SK-N-SH treated with all-trans-retinoic acid at 6 μM for 48 hours (cell line): Measurements from ENCODE around the gene CBFA2T3.

Source experiments
- ATAC-seq: fragments of 200-7000 bp; cut with Tn5 transposase; 3 replicates; pipeline ENCODE4 v1.9.1; 2020; ENCODE audit warnings: mild to moderate bottlenecking, moderate library complexity
- ARNTL ChIP-seq: fragments of 450-650 bp; formaldehyde crosslinking; IDR thresholded peaks from 2 replicates; pipeline ENCODE4 v1.5.0; 2020; ENCODE audit warnings: low read depth, mild to moderate bottlenecking, moderate library complexity, borderline replicate concordance
- BACH2 ChIP-seq: fragments of 250-450 bp; sonication (Bioruptor Pico); IDR thresholded peaks from 2 replicates; pipeline ENCODE4 v1.9.0; 2021; ENCODE audit warnings: mild to moderate bottlenecking, borderline replicate concordance
- CSDC2 ChIP-seq: fragments of 250-450 bp; sonication (Bioruptor Pico); IDR thresholded peaks from 2 replicates; pipeline ENCODE4 v1.5.0; 2020; ENCODE audit warnings: mild to moderate bottlenecking, moderate library complexity
- ESRRG ChIP-seq: fragments of 250-450 bp; sonication (Bioruptor Pico); IDR thresholded peaks from 2 replicates; pipeline ENCODE4 v1.6.1; 2021; ENCODE audit warnings: mild to moderate bottlenecking
- GLIS3 ChIP-seq: fragments of 250-450 bp; sonication (Bioruptor Pico); IDR thresholded peaks from 2 replicates; pipeline ENCODE4 v1.5.0; 2020; ENCODE audit warnings: mild to moderate bottlenecking, moderate library complexity
- ISL1 ChIP-seq: fragments of 250-450 bp; sonication (Bioruptor Pico); IDR thresholded peaks from 2 replicates; pipeline ENCODE4 v2.1.2; 2022; ENCODE audit warnings: mild to moderate bottlenecking, moderate library complexity
- OSR1 ChIP-seq: fragments of 250-450 bp; sonication (Bioruptor Pico); IDR thresholded peaks from 2 replicates; pipeline ENCODE4 v1.8.0; 2022; ENCODE audit warnings: moderate library complexity, mild to moderate bottlenecking, inconsistent platforms
- PPARA ChIP-seq: fragments of 250-450 bp; sonication (Bioruptor Pico); IDR thresholded peaks from 2 replicates; pipeline ENCODE4 v1.5.0; 2020; ENCODE audit warnings: mild to moderate bottlenecking, borderline replicate concordance
- SNAI2 ChIP-seq: fragments of 250-450 bp; sonication (Bioruptor Pico); IDR thresholded peaks from 2 replicates; pipeline ENCODE4 v1.5.0; 2020; ENCODE audit warnings: mild to moderate bottlenecking, moderate library complexity
- TCF4 ChIP-seq: fragments of 250-450 bp; sonication (Bioruptor Pico); IDR thresholded peaks from 2 replicates; pipeline ENCODE4 v1.8.0; 2021; ENCODE audit warnings: mild to moderate bottlenecking, moderate library complexity, borderline replicate concordance
- ZC3H10 ChIP-seq: fragments of 250-450 bp; sonication (Bioruptor Pico); IDR thresholded peaks from 2 replicates; pipeline ENCODE4 v1.5.1; 2021; ENCODE audit warnings: mild to moderate bottlenecking, moderate library complexity
- ZFP3 ChIP-seq: fragments of 250-450 bp; sonication (Bioruptor Pico); IDR thresholded peaks from 2 replicates; pipeline ENCODE4 v1.5.0; 2020; ENCODE audit warnings: mild to moderate bottlenecking, moderate library complexity
- ZFP30 ChIP-seq: fragments of 450-650 bp; formaldehyde crosslinking; IDR thresholded peaks from 2 replicates; pipeline ENCODE4 v1.5.0; 2022; ENCODE audit warnings: mild to moderate bottlenecking, moderate library complexity
- ZNF565 ChIP-seq: fragments of 450-650 bp; formaldehyde crosslinking; conservative IDR thresholded peaks from 2 replicates; pipeline ENCODE4 v1.5.0; 2020; ENCODE audit warnings: low read depth, mild to moderate bottlenecking, moderate library complexity
- ZNF70 ChIP-seq: fragments of 450-650 bp; formaldehyde crosslinking; IDR thresholded peaks from 2 replicates; pipeline ENCODE4 v1.5.0; 2020; ENCODE audit warnings: mild to moderate bottlenecking, moderate library complexity
- TF ChIP-seq, protein P1 (sequence below): fragments of 250-450 bp; sonication (Bioruptor Pico); IDR thresholded peaks from 2 replicates; pipeline ENCODE4 v1.5.1; 2021; ENCODE audit warnings: mild to moderate bottlenecking, moderate library complexity
- TF ChIP-seq, protein P2 (sequence below): fragments of 250-450 bp; sonication (Bioruptor Pico); IDR thresholded peaks from 2 replicates; pipeline ENCODE4 v1.5.0; 2020; ENCODE audit warnings: mild to moderate bottlenecking, moderate library complexity
- TF ChIP-seq, protein P3 (sequence below): fragments of 250-450 bp; sonication (Bioruptor Pico); IDR thresholded peaks from 2 replicates; pipeline ENCODE4 v1.5.1; 2020; ENCODE audit warnings: low read depth, mild to moderate bottlenecking, moderate library complexity
- TF ChIP-seq, protein P4 (sequence below): fragments of 250-450 bp; sonication (Bioruptor Pico); IDR thresholded peaks from 2 replicates; pipeline ENCODE4 v1.8.0; 2021; ENCODE audit warnings: low read depth, mild to moderate bottlenecking, moderate library complexity, borderline replicate concordance

CBFA2T3 gene

DNA sequence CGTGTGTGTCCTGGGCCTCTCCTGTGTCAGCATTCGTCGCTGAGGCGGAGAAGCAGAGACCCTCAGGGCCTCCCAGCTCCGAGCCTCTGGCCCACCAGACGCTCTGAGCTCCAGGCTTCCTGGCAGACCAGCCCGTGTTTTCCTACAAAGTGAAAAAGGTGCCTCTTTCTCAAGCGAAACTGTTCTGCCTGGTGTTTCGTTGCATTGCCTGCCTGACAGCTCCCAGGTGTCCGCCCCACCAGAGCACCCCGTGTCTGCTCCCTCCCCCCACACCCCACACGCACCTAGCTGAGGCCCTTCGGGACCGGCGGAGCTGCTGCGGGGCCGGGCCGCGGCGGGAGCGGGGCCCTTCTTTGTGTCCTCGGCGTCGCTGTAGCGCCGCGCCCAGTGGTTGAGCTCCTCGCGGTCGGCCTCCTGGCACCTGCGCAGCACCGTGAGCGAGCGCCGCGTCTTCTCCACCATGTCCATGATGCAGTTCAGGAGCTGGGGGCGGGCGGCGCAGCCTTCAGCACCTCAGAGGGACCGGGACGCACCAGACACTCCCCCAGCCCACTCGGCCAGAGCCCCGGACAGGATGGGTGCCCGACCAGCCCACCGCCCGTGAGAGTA is 95.9 kb downstream of the CBFA2T3 start:
- ATAC-seq: peak; percentile 38
- TF ChIP-seq CSDC2: no peak
- TF ChIP-seq, protein P1, sequence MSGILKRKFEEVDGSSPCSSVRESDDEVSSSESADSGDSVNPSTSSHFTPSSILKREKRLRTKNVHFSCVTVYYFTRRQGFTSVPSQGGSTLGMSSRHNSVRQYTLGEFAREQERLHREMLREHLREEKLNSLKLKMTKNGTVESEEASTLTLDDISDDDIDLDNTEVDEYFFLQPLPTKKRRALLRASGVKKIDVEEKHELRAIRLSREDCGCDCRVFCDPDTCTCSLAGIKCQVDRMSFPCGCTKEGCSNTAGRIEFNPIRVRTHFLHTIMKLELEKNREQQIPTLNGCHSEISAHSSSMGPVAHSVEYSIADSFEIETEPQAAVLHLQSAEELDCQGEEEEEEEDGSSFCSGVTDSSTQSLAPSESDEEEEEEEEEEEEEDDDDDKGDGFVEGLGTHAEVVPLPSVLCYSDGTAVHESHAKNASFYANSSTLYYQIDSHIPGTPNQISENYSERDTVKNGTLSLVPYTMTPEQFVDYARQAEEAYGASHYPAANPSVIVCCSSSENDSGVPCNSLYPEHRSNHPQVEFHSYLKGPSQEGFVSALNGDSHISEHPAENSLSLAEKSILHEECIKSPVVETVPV (CRISPR knock-in tag): no peak
- TF ChIP-seq, protein P2, sequence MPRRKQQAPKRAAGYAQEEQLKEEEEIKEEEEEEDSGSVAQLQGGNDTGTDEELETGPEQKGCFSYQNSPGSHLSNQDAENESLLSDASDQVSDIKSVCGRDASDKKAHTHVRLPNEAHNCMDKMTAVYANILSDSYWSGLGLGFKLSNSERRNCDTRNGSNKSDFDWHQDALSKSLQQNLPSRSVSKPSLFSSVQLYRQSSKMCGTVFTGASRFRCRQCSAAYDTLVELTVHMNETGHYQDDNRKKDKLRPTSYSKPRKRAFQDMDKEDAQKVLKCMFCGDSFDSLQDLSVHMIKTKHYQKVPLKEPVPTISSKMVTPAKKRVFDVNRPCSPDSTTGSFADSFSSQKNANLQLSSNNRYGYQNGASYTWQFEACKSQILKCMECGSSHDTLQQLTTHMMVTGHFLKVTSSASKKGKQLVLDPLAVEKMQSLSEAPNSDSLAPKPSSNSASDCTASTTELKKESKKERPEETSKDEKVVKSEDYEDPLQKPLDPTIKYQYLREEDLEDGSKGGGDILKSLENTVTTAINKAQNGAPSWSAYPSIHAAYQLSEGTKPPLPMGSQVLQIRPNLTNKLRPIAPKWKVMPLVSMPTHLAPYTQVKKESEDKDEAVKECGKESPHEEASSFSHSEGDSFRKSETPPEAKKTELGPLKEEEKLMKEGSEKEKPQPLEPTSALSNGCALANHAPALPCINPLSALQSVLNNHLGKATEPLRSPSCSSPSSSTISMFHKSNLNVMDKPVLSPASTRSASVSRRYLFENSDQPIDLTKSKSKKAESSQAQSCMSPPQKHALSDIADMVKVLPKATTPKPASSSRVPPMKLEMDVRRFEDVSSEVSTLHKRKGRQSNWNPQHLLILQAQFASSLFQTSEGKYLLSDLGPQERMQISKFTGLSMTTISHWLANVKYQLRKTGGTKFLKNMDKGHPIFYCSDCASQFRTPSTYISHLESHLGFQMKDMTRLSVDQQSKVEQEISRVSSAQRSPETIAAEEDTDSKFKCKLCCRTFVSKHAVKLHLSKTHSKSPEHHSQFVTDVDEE (CRISPR knock-in tag): no peak
- no peak for TF ChIP-seq ZNF565 (CRISPR knock-in tag)
- TF ChIP-seq ZC3H10 (CRISPR knock-in tag): no peak
- TF ChIP-seq SNAI2: no peak
- TF ChIP-seq GLIS3: no peak
- TF ChIP-seq PPARA (CRISPR knock-in tag): no peak
- no peak for TF ChIP-seq OSR1 (CRISPR knock-in tag)
- TF ChIP-seq, protein P3, sequence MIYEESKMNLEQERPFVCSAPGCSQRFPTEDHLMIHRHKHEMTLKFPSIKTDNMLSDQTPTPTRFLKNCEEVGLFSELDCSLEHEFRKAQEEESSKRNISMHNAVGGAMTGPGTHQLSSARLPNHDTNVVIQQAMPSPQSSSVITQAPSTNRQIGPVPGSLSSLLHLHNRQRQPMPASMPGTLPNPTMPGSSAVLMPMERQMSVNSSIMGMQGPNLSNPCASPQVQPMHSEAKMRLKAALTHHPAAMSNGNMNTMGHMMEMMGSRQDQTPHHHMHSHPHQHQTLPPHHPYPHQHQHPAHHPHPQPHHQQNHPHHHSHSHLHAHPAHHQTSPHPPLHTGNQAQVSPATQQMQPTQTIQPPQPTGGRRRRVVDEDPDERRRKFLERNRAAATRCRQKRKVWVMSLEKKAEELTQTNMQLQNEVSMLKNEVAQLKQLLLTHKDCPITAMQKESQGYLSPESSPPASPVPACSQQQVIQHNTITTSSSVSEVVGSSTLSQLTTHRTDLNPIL (CRISPR knock-in tag): no peak
- no peak for TF ChIP-seq ISL1 (CRISPR knock-in tag)

DNA sequence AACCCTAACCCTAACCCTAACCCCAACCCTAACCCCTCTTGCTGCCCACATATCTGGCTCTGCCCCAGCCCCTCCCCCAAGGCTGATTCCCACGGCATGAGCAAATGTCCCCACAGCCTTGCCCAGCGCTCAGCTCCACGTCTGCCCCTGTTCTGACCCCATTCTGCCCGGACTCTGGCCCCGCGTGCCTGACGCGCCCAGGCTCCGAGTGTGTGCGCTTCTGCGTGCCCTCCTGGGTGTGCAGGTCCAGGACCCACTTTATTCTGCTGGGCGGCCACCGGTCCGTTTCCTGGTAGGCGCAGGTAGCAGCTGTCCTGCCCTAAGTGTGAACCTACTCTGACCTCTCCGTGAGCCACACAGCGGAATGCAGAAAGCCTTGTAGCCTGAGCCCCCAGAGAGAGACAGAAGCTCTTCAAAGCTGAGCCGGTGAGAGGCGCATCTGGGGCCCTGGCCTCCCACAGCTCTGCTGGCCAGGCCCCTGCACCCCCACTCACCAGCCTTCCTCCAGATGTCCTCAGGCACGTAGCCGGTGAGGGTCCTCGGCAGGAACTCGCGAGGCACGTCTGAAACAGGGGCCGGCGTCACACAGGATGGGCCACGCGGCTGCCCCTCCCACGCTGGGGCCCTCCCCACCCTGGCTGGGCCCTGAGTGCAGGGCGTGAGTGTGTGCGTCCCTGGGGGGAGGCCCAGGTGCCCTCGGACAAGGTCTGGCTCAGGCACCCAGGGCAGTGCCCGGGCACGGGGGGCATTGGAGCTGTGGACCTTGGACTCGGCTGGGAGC is 96.6 kb downstream of the CBFA2T3 start:
- peak; percentile 6; the same call in 1 of the 3 replicates for ATAC-seq
- TF ChIP-seq ESRRG (CRISPR knock-in tag) (no peak), ZC3H10 (CRISPR knock-in tag) (no peak), ZNF565 (CRISPR knock-in tag) (no peak), ZFP30 (CRISPR knock-in tag) (no peak), BACH2 (no peak), SNAI2 (no peak), TCF4 (no peak), ZNF70 (no peak), PPARA (CRISPR knock-in tag) (no peak), ISL1 (CRISPR knock-in tag) (no peak), ZFP3 (CRISPR knock-in tag) (no peak), OSR1 (CRISPR knock-in tag) (no peak), ARNTL (no peak)
- TF ChIP-seq, protein P1 (CRISPR knock-in tag): no peak
- TF ChIP-seq, protein P4, sequence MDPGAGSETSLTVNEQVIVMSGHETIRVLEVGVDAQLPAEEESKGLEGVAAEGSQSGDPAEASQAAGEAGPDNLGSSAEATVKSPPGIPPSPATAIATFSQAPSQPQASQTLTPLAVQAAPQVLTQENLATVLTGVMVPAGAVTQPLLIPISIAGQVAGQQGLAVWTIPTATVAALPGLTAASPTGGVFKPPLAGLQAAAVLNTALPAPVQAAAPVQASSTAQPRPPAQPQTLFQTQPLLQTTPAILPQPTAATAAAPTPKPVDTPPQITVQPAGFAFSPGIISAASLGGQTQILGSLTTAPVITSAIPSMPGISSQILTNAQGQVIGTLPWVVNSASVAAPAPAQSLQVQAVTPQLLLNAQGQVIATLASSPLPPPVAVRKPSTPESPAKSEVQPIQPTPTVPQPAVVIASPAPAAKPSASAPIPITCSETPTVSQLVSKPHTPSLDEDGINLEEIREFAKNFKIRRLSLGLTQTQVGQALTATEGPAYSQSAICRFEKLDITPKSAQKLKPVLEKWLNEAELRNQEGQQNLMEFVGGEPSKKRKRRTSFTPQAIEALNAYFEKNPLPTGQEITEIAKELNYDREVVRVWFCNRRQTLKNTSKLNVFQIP (CRISPR knock-in tag): no peak
- TF ChIP-seq, protein P2 (CRISPR knock-in tag): no peak
